Uterus (tissue), 2 donors: Measurements from ENCODE around the gene UBE4A.

Source experiments
- CTCF ChIP-seq, 4 experiments: fragments of 200-600 bp in 2 of 4; fragments of 450-650 bp in 2 of 4; sonication (generic) in 2 of 4; IDR thresholded peaks; one replicate each; pipeline ENCODE4 v1.5.1; 2016 to 2019; ENCODE audit warnings: antibody characterized with exemption in 4 of 4, mild to moderate bottlenecking in 2 of 4, moderate library complexity in 1 of 4
- POLR2A ChIP-seq, 2 donors: fragments of 450-650 bp; IDR thresholded peaks; one replicate each; pipeline ENCODE4 v1.6.1; 2016; ENCODE audit warnings: antibody characterized with exemption in 2 of 2, mild to moderate bottlenecking in 1 of 2, moderate library complexity in 1 of 2

GRCh38 chr11:118342503-118343161 is 16.8 kb upstream of the UBE4A start, which contains the start of gene CD3D:
- TF ChIP-seq POLR2A (IDR thresholded peaks at IDR 0.05) (no peak), CTCF (IDR thresholded peaks at IDR 0.05) (no peak)
